NCI-H1417 treated with DMSO at 0.1 percent for 48 hours (cell line): ENCODE measurements around the gene PLEKHG4B.

Experiments
- DNase-seq: peaks from one replicate; lab custom pipeline; 2025; lab: John Stamatoyannopoulos, UW

The PLEKHG4B gene

DNA sequence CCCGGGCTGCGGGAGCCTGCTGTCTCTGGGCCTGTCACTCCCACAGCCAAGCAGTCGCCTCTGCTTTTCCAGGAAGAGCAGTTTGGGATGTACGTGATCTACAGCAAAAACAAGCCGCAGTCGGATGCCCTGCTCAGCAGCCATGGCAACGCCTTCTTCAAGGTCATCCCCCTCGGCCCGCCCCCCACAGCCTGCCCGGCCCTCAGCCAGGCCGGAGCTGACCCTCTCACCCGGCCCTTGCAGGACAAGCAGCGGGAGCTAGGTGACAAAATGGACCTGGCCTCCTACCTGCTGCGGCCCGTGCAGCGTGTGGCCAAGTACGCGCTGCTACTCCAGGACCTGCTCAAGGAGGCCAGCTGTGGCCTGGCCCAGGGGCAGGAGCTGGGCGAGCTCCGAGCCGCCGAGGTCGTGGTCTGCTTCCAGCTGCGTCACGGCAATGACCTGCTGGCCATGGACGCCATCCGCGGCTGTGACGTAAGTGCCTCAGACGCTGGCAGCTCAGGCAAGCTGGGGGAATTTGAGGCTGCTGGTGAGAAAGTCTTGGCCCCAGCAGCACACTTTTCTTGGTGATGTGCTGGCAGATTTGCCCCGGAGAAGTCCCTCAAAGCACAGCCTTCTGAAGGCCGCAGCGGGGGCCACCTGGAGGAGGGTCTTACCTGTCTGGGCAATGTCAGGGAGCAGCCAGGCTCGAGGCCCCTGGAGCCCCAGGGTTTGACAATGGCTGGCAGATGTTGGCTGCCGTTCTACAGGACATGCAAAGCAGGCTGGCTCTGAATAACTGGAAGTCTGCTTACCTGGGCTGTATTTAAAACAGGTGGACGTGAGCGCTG, 79.2 kb downstream of the PLEKHG4B start:
- no peak for DNase-seq

DNA sequence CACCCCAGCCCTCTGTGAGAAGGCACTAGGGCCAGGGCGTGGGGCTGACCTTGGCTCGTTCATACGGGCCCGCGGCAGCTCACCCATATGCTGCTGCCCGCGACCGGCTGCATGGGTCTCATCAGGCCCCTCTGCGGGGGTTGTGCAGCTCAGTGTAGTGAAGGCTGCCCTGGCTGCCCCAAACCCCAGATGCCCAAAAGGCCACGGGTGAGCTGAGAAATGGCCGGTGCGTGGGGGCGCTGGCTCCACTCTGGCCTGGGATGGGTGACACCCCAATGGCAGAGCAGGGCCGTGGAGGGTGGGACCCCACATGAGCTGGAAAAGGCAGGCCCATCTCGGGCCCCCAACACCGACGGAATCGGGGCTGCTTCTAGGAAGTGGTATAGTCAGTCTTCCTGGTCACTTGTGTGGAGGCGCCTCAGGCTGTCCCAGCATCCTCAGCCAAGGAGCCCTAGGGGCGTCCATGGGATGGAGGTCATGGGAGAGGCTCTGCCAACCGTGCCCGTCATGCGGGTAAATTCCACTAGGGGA, 79.9 kb downstream of the PLEKHG4B start:
- DNase-seq: no peak

DNA sequence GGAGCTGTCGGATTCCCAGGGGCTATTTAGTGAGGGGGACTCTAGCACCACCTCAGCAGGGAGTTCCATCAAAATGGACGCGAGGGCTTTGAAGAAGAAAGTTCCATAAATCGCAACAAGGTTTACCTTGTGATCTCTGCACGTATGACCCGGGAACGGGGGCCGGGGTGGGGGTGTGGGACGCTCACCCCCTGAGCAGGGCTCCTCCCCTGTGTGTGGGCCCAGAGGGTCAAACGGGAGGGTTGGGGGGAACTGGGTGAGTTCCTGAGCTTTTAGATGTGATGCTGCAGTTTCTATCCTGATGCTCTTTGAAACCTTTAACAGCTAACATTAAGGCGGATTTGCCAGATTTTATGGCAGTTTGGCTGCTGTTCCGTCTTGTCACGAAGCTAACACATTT, 80.5 kb downstream of the PLEKHG4B start:
- DNase-seq: no peak

DNA sequence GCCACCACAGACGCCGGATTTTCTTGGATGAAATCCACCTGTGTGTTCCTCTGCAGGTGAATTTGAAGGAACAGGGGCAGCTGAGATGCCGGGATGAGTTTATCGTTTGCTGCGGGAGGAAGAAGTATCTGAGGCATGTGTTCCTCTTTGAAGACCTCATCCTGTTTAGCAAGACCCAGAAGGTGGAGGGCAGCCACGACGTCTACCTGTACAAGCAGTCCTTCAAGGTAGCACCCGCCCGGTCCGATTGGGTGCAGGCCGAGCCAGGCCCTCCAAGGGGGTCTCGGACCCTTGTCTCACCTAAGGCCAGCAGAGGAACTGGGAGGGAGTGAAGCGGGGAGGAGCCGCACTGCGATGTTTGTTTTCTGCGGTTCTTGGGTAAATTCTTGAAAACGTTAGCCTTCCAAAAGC, 80.9 kb downstream of the PLEKHG4B start:
- DNase-seq: no peak

DNA sequence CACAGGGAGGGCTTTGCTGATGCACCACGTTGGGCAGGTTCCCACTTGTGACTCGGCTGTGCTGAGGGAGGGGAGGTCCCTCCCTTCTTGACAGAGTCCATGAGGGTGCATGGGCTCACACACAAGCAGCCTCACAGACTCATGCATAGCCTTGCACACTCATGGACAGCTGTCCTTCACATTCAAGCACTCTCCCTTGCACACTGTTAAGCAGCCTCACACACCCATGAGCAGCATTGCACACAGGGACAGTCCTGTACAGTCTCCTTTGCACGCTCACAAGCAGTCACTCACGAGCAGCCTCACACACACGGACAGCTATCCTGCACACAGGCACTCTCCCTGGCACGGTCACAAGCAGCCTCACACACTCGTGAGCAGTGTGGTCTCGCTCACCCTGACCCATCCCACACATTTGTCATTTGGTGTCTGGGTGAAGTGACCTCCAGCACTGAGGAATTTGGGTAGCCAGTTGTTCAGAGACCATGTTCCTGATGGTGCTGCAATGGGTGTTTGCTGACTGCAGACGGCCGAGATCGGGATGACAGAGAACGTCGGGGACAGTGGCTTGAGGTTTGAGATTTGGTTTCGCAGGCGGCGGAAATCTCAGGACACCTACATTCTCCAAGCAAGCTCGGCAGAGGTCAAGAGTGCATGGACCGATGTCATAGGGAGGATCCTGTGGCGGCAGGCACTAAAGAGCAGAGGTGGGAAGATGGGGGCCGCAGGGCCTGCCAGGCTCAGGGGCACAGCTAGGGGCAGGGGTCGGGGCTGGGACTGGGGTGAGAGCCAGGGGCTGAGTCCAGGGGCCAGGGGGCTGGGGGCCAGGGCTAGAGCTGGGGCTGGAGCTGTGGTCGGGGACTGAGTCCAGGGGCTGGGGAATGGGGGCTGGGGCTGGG, 81.7 kb downstream of the PLEKHG4B start:
- DNase-seq: no peak

DNA sequence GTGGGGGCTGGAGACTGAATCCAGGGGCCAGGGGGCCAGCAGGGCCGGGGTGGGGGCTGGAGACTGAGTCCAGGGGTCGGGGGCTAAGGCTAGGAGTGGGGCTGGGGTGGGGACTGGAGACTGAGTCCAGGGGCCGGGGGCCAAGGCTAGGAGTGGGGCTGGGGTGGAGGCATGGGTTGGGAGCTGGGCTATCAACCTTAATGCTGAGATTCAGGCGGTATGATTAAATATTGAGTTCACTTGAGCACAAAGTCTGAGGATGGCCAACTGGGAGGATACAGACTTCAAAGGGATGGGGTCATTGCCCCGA, 82.3 kb downstream of the PLEKHG4B start:
- no peak for DNase-seq

DNA sequence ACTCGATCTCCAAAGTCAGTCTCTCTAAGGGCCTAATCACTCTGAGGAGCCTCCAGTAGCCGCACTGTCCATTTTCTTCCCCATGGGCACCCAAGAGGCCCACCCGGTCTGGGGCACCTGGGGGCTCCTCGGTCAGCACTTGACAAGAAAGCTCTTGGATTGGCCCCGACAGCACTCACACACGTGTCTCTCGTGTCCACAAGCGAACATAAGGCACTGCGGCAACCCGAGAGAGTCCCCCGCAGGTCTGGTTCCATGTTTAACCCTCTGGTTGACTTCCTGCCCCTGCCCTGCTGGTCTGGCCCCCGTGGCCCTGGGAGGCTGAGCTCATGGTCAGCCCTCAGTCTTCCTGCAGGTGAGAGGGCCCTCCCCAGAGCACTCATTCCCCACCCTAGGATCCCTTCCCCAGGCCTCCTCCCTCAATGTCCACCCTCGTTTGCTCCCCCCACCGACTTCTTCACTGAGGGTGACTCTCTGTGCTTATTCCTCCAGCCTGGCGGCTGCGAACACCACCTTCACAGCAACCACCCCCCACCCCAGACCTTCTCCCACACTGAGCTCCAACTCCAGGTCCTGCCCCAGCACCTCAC, 83.0 kb downstream of the PLEKHG4B start:
- no peak for DNase-seq

DNA sequence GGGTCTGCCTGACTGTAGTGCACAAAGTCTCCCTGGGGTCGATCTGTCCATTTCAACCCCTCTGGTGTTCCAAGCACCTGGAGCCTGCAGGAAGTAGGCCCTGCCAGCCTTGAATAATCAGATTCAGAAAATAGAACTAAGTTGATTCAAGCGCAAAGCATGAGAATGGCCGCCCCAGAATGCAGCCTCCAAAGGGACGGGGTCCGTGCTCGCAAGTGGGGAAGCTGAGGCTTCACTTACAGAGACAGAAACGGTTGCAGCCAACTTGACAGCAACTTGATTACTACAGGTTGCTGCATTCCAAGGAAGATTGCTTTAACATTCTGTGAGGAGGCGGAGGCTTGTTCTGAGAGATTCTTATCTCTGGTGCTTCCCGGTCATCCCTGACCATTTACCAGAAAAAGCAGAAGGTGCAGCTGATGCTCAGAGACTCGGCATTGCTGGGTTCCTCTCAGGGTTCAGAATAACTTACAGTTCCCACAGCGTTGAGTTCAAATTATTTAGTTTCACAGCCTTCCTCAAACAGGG, 84.4 kb downstream of the PLEKHG4B start:
- DNase-seq: no peak

DNA sequence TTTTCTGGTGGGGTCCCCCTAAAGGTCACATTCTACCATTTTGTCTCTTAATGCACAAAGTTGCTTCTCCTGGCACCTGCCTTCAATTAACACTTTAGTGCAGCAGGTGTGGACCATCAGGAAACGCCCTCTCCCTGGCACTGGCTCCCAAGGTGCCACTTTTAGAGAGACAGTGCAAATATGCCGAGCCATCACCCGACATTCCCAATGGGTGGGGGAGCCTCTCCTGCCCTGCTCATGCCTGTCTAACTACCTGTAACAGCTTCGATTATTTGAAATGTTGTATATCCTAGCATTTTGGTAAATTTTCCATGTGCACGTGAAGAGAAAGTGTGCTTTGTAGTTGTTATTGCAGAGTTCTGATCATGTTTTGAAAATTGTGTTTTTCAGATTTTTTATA, 86.1 kb downstream of the PLEKHG4B start:
- no peak for DNase-seq

DNA sequence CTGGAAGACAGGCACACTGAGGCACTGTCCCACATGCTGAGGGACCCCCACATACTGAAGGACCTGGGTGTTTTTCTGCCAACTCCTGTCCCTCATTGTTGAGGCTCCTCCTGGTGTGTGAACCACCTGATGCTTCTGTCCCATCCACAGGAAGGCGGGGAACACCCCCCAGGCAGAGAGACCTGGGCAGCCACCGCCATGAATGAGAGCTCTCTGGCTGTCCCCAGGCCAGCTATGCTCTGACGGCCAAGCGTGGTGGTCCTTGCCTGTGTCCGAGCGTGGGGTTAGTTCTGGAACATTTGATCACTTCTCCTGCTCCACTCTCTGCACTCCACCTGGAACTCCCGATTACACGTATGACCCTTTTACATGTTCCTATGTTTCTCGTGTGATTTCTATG, 87.4 kb downstream of the PLEKHG4B start:
- DNase-seq: no peak

DNA sequence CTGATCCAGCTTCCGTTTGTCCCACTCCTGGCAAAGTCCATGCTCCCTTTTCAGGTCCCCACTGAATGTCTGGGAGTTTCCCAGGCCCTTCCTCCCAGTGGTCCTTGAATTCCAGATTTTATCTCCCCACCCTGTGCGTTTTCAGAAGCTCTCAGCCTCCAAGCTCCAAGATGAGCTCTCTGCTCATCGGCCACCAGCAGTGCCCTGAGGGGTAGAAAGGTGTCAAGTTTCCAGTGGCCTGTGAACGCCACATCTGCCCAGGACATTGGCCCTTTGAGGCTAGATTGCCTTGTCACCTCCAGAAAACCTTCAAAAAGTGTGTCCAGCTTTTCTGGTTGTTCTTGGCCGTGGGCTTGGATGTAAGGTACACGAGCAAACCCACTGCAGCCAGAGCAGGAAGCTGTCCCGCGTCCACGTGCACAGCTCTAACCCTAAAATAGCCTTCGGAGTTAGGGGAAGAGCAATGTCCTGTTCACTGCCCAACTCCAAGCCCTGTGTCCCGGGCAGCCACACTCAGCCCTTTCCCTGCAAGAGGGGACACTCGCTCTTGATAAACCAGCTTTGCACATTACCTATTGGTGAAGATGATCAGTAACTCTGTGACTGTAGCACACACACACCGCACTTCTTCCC, 88.4 kb downstream of the PLEKHG4B start:
- DNase-seq: no peak

DNA sequence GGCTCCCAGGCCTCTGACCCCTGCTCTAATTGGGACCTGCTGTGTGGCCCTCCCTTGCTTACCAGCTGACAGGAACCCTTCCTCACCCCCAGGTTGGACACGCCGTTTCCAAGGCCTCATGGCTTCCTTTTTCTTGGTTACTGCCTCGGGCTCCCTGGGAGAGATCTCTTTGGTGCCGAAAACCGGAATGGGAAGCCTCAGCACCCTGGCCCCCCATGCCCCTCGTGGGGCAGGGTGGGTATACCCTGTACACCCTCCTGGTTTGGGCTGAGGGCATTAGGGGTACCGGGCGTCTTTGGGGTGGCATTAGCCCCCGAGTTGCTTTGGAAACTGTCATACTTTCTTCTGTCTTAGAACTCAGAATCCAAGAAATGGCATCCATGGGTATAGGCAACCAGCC, 89.2 kb downstream of the PLEKHG4B start:
- no peak for DNase-seq

DNA sequence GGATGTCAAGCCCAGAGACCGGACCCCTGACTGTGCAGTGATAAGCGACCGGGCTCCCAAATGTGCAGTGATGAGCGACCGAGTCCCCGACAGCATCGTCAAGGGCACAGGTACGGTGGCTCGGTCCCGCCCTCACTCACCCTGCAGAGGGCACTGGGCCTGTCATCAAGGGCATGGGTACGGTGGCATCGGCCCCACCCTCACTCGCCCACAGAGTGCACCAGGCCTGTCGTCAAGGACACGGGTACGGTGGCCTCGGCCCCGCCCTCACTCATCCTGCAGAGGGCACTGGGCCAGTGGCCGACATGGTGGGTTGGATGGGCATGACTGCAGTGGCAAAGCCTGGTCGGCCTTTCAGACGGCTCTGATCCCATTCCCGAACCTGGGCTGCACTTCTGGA, 89.6 kb downstream of the PLEKHG4B start:
- no peak for DNase-seq

DNA sequence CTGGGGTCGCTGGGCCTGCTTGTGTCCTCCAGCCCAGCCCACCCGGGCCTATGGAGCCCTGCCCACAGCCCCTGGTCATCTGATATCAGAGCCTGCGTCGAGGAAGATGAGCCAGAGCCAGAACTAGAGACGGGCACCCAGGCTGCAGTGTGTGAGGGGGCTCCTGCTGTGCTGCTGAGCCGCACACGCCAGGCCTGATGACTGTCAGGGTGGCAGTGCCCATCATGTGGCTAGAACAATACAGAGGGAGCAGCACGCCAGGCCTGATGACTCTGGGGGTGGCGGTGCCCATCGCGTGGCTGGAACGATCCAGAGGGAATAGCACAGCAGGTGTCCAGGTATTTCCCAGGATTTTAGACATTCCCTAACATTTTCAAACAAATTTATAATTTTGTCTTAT, 90.2 kb downstream of the PLEKHG4B start:
- no peak for DNase-seq

DNA sequence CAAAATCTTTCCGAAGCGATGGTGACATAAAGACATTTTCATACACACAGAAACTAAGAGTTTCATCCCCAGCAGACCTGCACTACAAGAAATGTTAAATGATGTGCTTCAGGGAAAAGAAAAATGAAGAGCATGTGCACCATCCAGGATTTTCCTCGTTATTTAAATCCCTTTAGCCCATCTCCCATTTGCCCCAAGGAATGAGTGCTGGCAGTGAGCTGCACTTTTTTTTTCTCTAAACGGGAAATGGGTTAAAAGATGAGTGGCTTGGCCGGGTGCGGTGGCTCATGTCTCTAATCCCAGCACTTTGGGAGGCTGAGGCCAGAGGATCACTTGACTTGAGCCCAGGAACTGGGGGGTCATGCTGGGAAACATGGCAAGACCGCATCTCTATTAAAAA, 92.5 kb downstream of the PLEKHG4B start:
- no peak for DNase-seq

DNA sequence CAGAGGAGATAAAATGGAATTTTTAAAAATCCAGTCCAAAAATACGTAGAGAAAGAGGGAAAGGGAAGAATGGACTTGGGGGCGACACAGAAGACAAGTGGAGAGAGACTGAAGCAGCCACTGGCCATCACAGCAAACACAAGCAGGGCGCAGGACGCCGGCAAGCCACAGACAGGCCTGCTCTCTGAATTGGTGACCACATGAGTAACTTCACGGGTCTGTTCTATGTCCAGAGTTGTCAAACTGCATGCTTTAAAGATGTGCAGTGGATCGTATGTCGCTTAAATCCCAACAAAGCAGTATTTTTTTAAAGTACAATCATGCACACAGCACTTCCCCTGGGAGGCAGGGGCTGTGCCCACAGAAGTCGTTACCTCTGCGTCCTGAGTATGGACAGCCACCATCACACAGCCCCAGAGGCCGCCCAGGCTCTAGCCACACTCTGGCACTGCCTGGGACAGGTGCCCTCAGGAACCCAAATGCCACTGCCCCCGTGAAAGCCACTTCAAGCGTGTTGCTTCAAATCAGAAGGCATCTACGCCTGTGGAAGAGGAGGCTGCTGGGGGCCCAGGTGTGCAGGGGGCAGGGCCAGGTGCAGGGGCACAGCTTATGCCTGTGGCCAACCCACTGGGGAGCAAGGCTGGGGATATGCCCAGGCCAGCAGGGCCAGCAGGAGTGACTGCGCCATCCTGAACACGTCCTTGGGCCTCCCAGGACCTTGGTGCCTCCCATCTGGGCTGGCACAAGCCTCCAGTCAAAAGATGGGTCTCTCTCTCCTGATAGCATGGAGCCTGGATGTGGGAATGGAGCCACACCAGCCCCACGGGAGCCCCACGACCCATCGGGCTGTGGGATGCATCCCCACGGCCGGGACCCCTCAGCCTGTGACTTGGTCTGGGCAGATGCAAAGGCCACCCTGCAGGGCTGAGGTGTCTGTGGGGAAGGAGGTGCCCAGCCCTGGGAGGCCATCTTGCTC, 93.4 kb downstream of the PLEKHG4B start:
- DNase-seq: no peak

DNA sequence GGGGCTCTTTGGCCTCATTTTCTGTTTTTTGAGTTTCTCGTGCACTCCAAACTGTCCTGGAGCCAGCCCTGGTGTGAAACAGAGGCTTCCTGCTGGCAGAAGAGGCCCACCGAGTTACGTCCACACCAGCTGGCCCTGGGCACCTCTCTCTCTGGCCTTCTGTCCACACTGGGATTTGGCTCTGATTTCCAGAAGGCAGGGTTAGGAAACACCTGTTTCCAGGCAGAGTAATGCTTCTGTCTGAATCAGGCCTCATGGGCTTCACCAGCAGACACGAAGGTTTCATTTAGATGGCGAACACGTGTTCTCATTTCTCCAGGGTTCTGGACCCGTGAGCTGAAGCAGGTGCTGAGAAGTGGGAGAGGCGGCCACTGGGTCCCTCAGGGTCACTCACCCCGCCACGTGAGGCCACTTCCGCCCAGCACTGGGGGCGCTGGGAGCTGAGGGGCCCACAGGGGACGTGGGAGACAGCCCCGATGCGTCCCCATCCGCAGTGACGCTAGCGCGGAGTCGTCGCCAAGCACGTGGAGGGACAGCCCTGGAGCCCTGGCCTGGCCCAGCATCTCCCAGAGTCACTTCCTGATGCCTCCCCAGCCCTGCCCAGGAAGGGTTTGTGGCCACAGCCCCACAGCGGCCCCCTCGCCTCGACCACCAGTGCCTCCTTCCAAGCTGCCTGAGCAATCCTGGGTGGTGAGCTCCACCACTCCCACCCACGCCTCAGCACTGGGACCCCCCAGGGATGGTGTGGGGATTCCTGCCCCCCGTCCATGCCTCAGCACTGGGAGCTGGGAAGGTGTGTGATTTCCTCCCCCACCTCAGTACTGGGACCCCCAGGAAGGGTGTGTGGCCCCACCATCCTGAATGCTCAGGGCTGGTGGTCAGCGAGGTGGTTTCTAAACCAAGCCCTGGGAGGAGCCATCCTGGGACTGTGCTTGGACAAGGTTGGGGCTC, 94.4 kb downstream of the PLEKHG4B start:
- DNase-seq: no peak

DNA sequence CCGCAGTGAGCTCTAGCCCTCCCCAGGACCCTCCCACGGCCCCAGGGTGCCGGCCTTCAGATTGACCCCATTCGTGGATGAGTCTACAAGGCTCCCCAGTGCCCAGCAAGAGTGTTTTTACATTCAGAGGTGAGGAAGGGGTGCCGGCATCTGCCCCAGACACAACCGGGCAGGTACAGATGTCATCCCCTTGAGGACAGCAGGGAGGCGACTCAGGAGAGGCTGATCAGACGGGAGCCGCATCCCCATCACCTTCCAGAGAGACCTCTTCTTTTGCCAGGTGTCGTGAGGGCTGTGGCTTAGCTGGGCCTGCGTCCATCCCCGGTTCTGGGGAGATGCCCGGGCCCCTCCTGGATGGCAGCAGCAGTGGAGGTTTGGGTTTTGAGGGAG, 95.1 kb downstream of the PLEKHG4B start:
- DNase-seq: no peak

DNA sequence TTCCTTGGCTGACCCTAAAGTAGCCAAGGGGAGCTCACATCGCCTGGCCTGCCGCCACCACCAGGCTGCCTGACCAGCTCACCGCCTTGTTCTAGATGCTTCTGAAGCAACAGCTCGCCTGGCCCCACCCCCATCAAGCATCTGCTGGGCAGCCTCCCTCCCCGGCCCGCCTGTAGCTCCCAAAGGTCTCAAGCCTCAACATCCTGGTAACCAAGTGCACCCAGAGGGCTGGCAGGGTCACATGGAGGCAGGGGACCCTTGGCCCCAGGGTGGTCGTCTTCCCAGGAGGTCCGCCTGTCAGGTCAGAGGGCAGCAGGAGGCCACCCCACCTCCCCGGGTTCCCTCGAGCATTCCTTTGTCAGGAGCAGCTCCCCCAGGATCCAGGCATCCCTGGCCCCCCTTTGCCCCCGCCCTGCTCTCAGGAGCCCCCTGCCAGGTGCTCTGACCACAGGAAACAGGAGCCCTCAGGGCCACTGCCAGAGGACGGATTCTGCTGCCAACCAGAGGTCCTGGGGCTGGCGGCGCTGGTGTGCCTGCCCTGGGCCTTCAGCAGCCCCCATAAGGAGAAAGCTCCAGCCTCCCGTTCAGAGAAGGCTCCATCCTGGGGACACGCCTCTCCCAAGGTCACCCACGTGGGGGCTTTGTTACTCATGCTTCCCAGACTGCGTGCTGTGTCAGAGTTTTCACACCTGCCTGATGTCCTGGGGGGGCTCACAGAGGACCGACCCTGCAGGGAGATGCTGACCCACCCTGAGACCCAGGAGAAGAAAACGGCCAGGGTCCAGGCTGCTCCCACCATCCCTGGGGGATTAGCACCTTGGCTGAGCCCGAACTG, 95.9 kb downstream of the PLEKHG4B start:
- no peak for DNase-seq
